ENCODE data around the gene MEGF6. TPM values are rescaled to one million over a fixed set of nuclear protein-coding genes. Genes with fewer than 3 reads are reported as not detected.

The MEGF6 gene
- total RNA-seq, 1 donor = 2.2 TPM

- H3K4me3 ChIP-seq (ENCODE audit: low read depth, low read length) = no peak overlapping the region
- TF ChIP-seq, protein P1, sequence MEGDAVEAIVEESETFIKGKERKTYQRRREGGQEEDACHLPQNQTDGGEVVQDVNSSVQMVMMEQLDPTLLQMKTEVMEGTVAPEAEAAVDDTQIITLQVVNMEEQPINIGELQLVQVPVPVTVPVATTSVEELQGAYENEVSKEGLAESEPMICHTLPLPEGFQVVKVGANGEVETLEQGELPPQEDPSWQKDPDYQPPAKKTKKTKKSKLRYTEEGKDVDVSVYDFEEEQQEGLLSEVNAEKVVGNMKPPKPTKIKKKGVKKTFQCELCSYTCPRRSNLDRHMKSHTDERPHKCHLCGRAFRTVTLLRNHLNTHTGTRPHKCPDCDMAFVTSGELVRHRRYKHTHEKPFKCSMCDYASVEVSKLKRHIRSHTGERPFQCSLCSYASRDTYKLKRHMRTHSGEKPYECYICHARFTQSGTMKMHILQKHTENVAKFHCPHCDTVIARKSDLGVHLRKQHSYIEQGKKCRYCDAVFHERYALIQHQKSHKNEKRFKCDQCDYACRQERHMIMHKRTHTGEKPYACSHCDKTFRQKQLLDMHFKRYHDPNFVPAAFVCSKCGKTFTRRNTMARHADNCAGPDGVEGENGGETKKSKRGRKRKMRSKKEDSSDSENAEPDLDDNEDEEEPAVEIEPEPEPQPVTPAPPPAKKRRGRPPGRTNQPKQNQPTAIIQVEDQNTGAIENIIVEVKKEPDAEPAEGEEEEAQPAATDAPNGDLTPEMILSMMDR (IDR thresholded peaks at IDR 0.05; ENCODE audit: insufficient read depth, low read depth, low read length) = no peak
- no peak for DNase-seq (ENCODE audit: low read depth)
Measured at GRCh38 chr1:3602375-3602774, 8.9 kb downstream of the MEGF6 start.

DNA sequence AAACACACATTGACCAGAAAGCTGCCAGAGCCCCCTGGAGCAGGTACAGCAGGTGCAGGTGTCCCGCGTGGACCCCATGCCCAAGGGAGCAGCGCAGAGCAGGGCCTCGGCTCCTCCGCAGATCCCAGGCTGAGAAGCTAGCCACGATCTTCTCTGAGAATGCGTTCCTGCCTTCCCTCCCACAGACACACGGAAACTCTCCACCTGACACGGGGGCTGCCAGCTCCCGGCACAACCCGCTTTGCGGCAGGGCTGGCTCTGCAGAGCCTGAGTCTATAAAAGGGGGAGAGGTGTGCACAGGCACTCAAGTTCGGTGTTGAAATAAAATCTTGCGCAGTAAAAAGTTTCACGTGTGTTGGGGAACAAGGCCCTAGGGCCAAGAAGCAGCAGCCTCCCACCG, 9.6 kb downstream of the MEGF6 start:
- TF ChIP-seq, protein P1 (IDR thresholded peaks at IDR 0.05; ENCODE audit: insufficient read depth, low read depth, low read length) = no peak
- H3K4me3 ChIP-seq (ENCODE audit: low read depth, low read length) = no peak overlapping the region
- DNase-seq (ENCODE audit: low read depth) = no peak

GRCh38 chr1:3600354-3600753, 11.0 kb downstream of the MEGF6 start:
- DNase-seq (ENCODE audit: low read depth) = no peak
- no peak overlapping the region for H3K4me3 ChIP-seq (ENCODE audit: low read depth, low read length)
- TF ChIP-seq, protein P1 (IDR thresholded peaks at IDR 0.05; ENCODE audit: insufficient read depth, low read depth, low read length) = no peak

DNA sequence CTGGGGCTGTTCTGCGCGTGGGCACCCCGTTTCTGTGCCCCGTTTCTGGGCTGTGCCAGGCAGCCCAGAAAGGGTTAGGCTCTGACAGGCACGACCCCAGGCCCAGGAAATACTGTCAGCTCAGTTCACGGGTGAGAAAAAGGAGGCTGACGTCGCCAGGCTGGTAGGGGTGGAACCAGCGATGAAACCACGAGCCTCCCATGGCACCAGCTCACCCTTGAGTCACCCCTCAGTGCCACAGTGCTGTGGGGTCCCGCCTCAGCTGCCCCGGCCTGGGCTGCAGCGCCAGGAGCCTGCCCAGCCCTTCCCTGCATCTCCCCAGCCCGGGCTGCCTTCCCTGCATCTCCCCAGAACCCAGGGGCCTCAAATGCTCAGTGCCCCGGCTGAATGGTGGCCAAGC, 11.5 kb downstream of the MEGF6 start:
- no peak for DNase-seq (ENCODE audit: low read depth)
- TF ChIP-seq, protein P1 (IDR thresholded peaks at IDR 0.05; ENCODE audit: insufficient read depth, low read depth, low read length) = no peak
- H3K4me3 ChIP-seq (ENCODE audit: low read depth, low read length) = no peak overlapping the region

- no peak overlapping the region for H3K4me3 ChIP-seq (ENCODE audit: low read depth, low read length)
- no peak for DNase-seq (ENCODE audit: low read depth)
- TF ChIP-seq, protein P1 (IDR thresholded peaks at IDR 0.05; ENCODE audit: insufficient read depth, low read depth, low read length) = no peak
Measured at GRCh38 chr1:3599286-3599811, 12.0 kb downstream of the MEGF6 start.

DNA sequence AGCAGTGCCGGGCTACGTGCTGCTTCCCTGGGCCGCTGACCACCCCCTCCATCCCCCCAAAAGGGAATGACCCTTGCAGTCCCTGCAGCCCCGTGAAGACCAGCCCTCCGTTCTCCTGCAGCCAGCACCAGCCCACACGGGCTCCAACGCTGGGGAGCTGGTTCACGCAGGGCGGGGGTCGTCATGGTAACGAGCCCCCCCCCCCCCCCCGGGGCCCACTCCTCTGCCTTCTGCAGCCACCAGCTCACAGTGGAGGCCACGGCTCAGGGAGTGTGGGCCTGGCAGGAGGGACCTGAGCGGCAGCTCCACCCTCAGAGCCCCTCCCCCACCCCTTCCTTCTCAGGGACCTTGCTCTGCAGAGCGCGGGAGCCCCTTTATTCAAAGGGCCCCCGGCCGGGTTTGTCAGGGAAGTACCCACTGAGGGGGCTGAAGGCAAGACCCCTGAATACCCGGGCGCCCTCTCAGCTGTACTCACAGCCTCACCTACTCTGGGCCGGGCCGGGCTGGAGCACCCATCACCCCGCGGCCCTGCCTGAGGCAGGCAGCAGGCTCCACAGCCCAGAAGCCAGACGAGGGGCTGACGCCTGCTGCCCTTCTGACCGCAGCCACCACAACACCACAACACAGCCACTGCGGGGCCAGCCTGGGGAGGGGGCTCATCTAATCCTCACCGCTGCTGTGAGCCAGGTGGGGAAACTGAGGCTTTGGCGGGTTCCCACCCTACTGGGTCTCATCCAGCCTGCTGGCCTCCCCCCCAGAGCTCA, 12.6 kb downstream of the MEGF6 start:
- DNase-seq (ENCODE audit: low read depth) = no peak
- H3K4me3 ChIP-seq (ENCODE audit: low read depth, low read length) = no peak overlapping the region
- TF ChIP-seq, protein P1 (IDR thresholded peaks at IDR 0.05; ENCODE audit: insufficient read depth, low read depth, low read length) = no peak
